GM23248 (cell line): ENCODE results near the gene REXO5. TPM values are rescaled to one million over a fixed set of nuclear protein-coding genes. Genes with fewer than 3 reads are reported as not detected.

Experiments used
- DNase-seq: peaks from one replicate; pipeline ENCODE4 v3.0.0-alpha.2; 2015
- H2AFZ ChIP-seq: fragments of 200-600 bp; sonication (generic); 2 replicates; pipeline ENCODE4 v1.6.1; 2016; ENCODE audit warnings: antibody characterized with exemption
- H3F3A ChIP-seq: fragments of 200-600 bp; sonication (generic); 2 replicates; pipeline ENCODE4 v1.6.1; 2016; ENCODE audit warnings: mild to moderate bottlenecking, antibody characterized with exemption, mixed run types; ENCODE audit not compliant: insufficient read depth
- H3K27ac ChIP-seq: fragments of 200-600 bp; sonication (generic); 2 replicates; pipeline ENCODE4 v1.5.1; 2016; ENCODE audit warnings: mild to moderate bottlenecking
- H3K27me3 ChIP-seq: fragments of 200-600 bp; sonication (generic); replicated peaks from 2 replicates; pipeline ENCODE4 v1.6.1; 2016; ENCODE audit warnings: mild to moderate bottlenecking; ENCODE audit not compliant: insufficient read depth
- H3K36me3 ChIP-seq: fragments of 200-600 bp; sonication (generic); 2 replicates; pipeline ENCODE4 v1.6.1; 2016; ENCODE audit warnings: low read depth, mild to moderate bottlenecking
- H3K4me1 ChIP-seq: fragments of 200-600 bp; sonication (generic); 2 replicates; pipeline ENCODE4 v1.6.1; 2016; ENCODE audit warnings: mild to moderate bottlenecking; ENCODE audit not compliant: insufficient read depth
- H3K4me2 ChIP-seq: fragments of 200-600 bp; sonication (generic); one replicate; pipeline ENCODE4 v1.6.1; 2016; ENCODE audit warnings: mild to moderate bottlenecking; ENCODE audit not compliant: unreplicated experiment
- H3K4me3 ChIP-seq: fragments of 200-600 bp; sonication (generic); 2 replicates; pipeline ENCODE4 v1.5.1; 2016; ENCODE audit warnings: mild to moderate bottlenecking
- H3K79me2 ChIP-seq: fragments of 200-600 bp; sonication (generic); 2 replicates; pipeline ENCODE4 v1.6.1; 2016; ENCODE audit warnings: mild to moderate bottlenecking; ENCODE audit not compliant: insufficient read depth
- H3K9ac ChIP-seq: fragments of 200-600 bp; sonication (generic); 2 replicates; pipeline ENCODE4 v1.6.1; 2016; ENCODE audit warnings: mild to moderate bottlenecking
- H3K9me2 ChIP-seq: fragments of 200-600 bp; sonication (generic); 2 replicates; pipeline ENCODE4 v1.6.1; 2016; ENCODE audit warnings: mixed run types, mild to moderate bottlenecking, moderate library complexity; ENCODE audit not compliant: insufficient read depth
- H3K9me3 ChIP-seq: fragments of 200-600 bp; sonication (generic); one replicate; pipeline ENCODE4 v1.6.1; 2017; ENCODE audit warnings: low read depth
- H4K20me1 ChIP-seq: fragments of 200-600 bp; sonication (generic); 2 replicates; pipeline ENCODE4 v1.6.0; 2016; ENCODE audit not compliant: insufficient read depth
- EZH2 ChIP-seq: fragments of 200-600 bp; sonication (generic); IDR thresholded peaks from 2 replicates; pipeline ENCODE4 v1.6.1; 2018; ENCODE audit warnings: antibody characterized with exemption, mild to moderate bottlenecking; ENCODE audit not compliant: insufficient read depth, poor library complexity, severe bottlenecking
- EZH2phosphoT487 ChIP-seq: fragments of 200-600 bp; sonication (generic); IDR thresholded peaks from 2 replicates; pipeline ENCODE4 v1.6.1; 2018; ENCODE audit warnings: antibody characterized with exemption, moderate library complexity, mild to moderate bottlenecking, low read depth; ENCODE audit not compliant: insufficient read depth
- WGBS, 2 experiments: methylation state at CpG; one replicate each; pipeline ENCODE4 v1.1.6; 2015 to 2017; ENCODE audit warnings: low lambda C conversion rate in 2 of 2, low coverage in 1 of 2; ENCODE audit errors: missing lambda C conversion rate in 2 of 2; 5-methylcytosine and 5-hydroxymethylcytosine counted together
- in situ Hi-C: fragments of 300-500 bp; cut with MboI; formaldehyde crosslinking; loops from 2 replicates; pipeline ENCODE4 v1.15.0; 2020
- polyA plus RNA-seq: library from polyadenylated mRNA; unstranded; fragments of >200 nt; fragmentation: Nextera tagmentation; extraction: Ambion mirVana; gene quantifications from 2 replicates; pipeline ENCODE4 v1.2.1, GENCODE V29; 2016
- total RNA-seq: library from RNA; depleted of rRNA; stranded (reverse); fragments of >200 nt; shearing (Covaris generic); gene quantifications from 2 replicates; pipeline ENCODE4 v1.2.3, GENCODE V29; 2014

Gene REXO5
- total and polyA plus RNA-seq, 2 experiments from 2014 or later, result 3.5 to 7.0 TPM

DNA sequence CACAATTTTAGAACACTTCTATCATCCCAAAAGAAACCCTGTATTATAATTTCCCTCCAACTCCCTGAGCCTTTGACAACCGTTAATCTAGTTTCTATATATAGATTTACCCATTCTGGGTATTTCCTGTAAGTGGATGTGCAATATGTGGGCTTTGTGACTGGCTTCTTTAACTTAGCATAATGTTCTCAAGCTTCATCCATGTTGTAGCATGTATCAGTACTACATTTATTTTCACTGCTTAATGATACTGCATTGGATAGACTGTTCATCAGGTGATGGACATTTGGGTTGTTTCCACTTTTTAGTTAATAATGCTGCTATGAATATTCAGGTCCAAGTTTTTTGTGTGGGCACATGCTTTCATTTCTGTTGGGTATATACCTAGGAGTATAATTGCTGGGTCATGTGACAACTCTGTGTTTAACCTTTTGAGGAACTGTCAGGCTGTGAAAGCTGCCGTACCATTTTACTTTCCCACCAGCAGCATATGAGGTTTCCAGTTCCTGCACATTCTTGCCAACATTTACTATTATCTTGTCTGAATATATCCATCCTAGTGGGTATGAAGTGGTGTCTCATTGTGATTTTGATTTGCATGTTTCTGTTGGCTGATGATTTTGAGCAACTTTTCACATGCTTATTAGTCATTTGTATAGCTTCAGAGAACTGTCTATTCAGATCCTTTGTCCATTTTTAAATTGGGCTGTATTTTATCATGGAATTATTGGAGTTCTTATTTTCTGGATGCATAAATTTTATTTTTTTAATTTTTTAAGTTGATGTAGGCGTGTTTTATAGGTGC is 16.4 kb downstream of the REXO5 start:
- Histone ChIP-seq H3K4me3 (no peak overlapping the region), H3K9me3 (no peaks in the 10 kb centered on the region), H2AFZ (no peak overlapping the region), H3K27me3 (no peaks in the 10 kb centered on the region), H3F3A (no peaks in the 10 kb centered on the region), H3K4me2 (no peak overlapping the region), H3K9me2 (no peaks in the 10 kb centered on the region), H3K4me1 (no peaks in the 10 kb centered on the region), H3K79me2 (no peaks in the 10 kb centered on the region), H3K36me3 (peaks cover 7% of the 10 kb centered on the region; the same call in 1 of the 2 replicates), H3K9ac (no peak overlapping the region), H4K20me1 (no peaks in the 10 kb centered on the region), H3K27ac (no peak overlapping the region)
- in situ Hi-C loops, result no loop called here
- WGBS, 2 experiments, result 99% methylated on average over 3 of the region's 3 CpGs
- TF ChIP-seq EZH2phosphoT487, result no peak
- no peak for TF ChIP-seq EZH2
- DNase-seq, result no peak

DNA sequence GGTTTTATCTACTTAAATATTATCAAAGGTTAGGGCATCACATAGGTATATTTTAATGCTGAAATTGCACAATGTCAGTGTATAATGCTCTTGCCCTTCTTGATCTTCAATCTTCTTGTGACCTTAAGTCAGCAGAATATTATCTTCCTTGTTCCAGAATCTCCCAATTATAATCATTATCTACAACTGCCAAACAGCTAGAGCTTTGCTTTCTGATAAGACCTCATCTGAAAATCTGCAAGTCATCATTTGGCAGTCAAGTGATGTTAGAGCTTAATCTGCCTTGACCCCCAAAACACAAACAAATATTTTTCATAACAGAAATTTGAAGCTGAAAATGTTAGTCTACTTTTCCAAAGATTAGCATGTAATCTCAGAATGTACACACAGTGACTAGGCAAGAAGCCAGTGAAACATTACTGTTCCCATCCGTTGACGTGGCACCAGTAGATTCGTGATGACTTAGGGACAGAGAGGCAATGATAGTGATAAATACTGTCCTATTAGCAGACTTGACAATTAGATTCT is 19.8 kb downstream of the REXO5 start:
- in situ Hi-C loops, result no loop called here
- WGBS, 2 experiments, result 96 to 98% methylated on average over 3 of the region's 3 CpGs
- H4K20me1 ChIP-seq, result no peaks in the 10 kb centered on the region
- H3K27ac ChIP-seq, result no peak overlapping the region
- H2AFZ ChIP-seq, result no peak overlapping the region
- no peak overlapping the region for H3K4me2 ChIP-seq
- no peaks in the 10 kb centered on the region for H3K27me3 ChIP-seq
- H3K9me3 ChIP-seq, result no peaks in the 10 kb centered on the region
- H3K4me1 ChIP-seq, result no peaks in the 10 kb centered on the region
- no peak overlapping the region for H3K9ac ChIP-seq
- TF ChIP-seq EZH2phosphoT487, result no peak
- no peak for TF ChIP-seq EZH2
- no peaks in the 10 kb centered on the region for H3F3A ChIP-seq
- no peaks in the 10 kb centered on the region for H3K79me2 ChIP-seq
- H3K4me3 ChIP-seq, result no peak overlapping the region
- H3K9me2 ChIP-seq, result no peaks in the 10 kb centered on the region
- no peak for DNase-seq
- H3K36me3 ChIP-seq, result peaks cover 12% of the 10 kb centered on the region; the same call in 1 of the 2 replicates

DNA sequence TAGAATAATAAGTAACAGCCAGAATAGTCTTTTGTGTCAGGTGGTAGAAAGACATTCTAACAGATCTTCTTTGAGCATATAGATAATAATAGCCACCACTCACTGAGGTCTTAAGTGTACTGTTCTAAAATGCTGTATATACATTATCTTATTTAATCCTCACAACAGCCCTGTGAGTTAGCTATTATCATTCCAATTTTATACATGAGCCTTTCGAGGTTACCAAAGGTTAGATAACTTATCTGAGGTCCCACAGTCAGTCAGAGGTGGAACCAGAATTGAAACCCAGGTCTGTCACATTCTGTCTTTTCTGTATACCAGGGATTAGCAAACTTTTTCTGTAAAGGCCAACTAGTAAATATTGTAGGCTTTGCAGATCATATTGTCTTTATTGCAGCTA is 23.2 kb downstream of the REXO5 start:
- Histone ChIP-seq H3K4me3 (no peak overlapping the region), H3K27ac (no peak overlapping the region), H2AFZ (no peak overlapping the region), H3K9me2 (no peaks in the 10 kb centered on the region), H3K9me3 (no peaks in the 10 kb centered on the region), H3K79me2 (no peaks in the 10 kb centered on the region), H4K20me1 (no peaks in the 10 kb centered on the region), H3F3A (no peaks in the 10 kb centered on the region), H3K4me1 (peaks cover 8% of the 10 kb centered on the region; the same call in 1 of the 2 replicates), H3K4me2 (no peak overlapping the region), H3K27me3 (no peaks in the 10 kb centered on the region), H3K9ac (no peak overlapping the region), H3K36me3 (0 out of 2 replicates have a peak, but pooled peaks cover 12% of the 10 kb centered on the region)
- TF ChIP-seq EZH2phosphoT487 (no peak), EZH2 (no peak)
- WGBS, 2 experiments, result 94 to 97% methylated on average over 1 of the region's 1 CpG
- in situ Hi-C loops, result no loop called here
- no peak for DNase-seq

DNA sequence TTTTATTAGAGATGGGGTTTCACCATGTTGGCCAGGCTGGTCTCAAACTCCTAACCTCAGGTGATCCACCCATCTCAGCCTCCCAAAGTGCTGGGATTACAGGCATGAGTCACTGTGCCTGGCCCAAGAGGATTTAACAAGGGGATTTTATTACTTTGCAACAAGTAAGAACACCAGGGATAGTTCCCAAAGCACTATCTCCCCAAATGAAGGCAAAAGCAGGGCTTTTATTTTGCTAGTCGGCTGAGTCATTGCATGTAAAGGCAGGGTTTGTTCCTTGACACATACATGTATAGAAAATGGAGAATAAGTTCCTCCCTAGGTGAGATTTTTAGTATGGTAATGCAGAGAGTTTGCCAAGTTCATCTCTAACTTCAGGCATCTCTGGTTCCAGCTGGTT is 24.0 kb downstream of the REXO5 start:
- WGBS, 2 experiments, result 25 to 42% methylated on average over 1 of the region's 1 CpG
- no peak for DNase-seq

More for the DNA sequence above, 24.0 kb downstream of the REXO5 start:
- Histone ChIP-seq H3K79me2 (no peaks in the 10 kb centered on the region), H2AFZ (no peak overlapping the region), H3F3A (no peaks in the 10 kb centered on the region), H3K27me3 (no peaks in the 10 kb centered on the region), H3K9me2 (no peaks in the 10 kb centered on the region), H3K4me3 (no peak overlapping the region), H4K20me1 (no peaks in the 10 kb centered on the region), H3K4me1 (peaks cover 8% of the 10 kb centered on the region; the same call in 1 of the 2 replicates), H3K36me3 (0 out of 2 replicates have a peak, but pooled peaks cover 12% of the 10 kb centered on the region), H3K9ac (no peak overlapping the region), H3K9me3 (no peaks in the 10 kb centered on the region), H3K27ac (no peak overlapping the region), H3K4me2 (no peak overlapping the region)
- in situ Hi-C loops, result no loop called here
- TF ChIP-seq EZH2phosphoT487, result no peak
- no peak for TF ChIP-seq EZH2
